Breast epithelium (tissue), 4 donors: ENCODE results near the gene JPH2. TPM values are rescaled to one million over a fixed set of nuclear protein-coding genes. Genes with fewer than 3 reads are reported as not detected.

Experiments
- DNase-seq, 2 donors: peaks; one replicate each; pipeline ENCODE4 v3.0.0-alpha.2; 2019; ENCODE audit warnings: low spot score in 2 of 2
- H3K27ac ChIP-seq, 2 donors: fragments of 200-600 bp; sonication (generic) in 1 of 2; one replicate each; pipeline ENCODE4 v1.5.1; 2016 to 2019; ENCODE audit warnings: mild to moderate bottlenecking in 1 of 2
- H3K27me3 ChIP-seq, 2 donors: fragments of 200-600 bp; sonication (generic) in 1 of 2; one replicate each; pipeline versions ENCODE4 v1.5.1 to v1.6.0; 2017 to 2019; ENCODE audit warnings: control low read depth in 1 of 2, mild to moderate bottlenecking in 1 of 2
- H3K36me3 ChIP-seq: fragments of 200-600 bp; one replicate; pipeline ENCODE4 v1.5.1; 2019
- H3K4me1 ChIP-seq, 2 donors: fragments of 200-600 bp; sonication (generic); one replicate each; pipeline ENCODE4 v1.5.1; 2016 to 2019; ENCODE audit warnings: control low read depth in 1 of 2
- H3K4me3 ChIP-seq, 3 donors: fragments of 200-600 bp; sonication (generic); 1 replicate in 2 of 3; 2 replicates in 1 of 3; pipeline ENCODE4 v1.5.1; 2016 to 2019; ENCODE audit warnings: mild to moderate bottlenecking in 3 of 3, moderate library complexity in 2 of 3
- H3K9me3 ChIP-seq, 2 donors: fragments of 200-600 bp; sonication (generic) in 1 of 2; one replicate each; pipeline ENCODE4 v1.5.1; 2016 to 2019; ENCODE audit warnings: control low read depth in 1 of 2
- CTCF ChIP-seq, 3 donors: fragments of 450-650 bp; IDR thresholded peaks; one replicate each; pipeline ENCODE4 v1.5.1; 2016 to 2017; ENCODE audit warnings: antibody characterized with exemption in 3 of 3, mild to moderate bottlenecking in 3 of 3, moderate library complexity in 3 of 3
- POLR2A ChIP-seq: fragments of 450-650 bp; IDR thresholded peaks from one replicate; pipeline ENCODE4 v1.6.1; 2016; ENCODE audit warnings: antibody characterized with exemption, mild to moderate bottlenecking, moderate library complexity
- POLR2AphosphoS5 ChIP-seq, 3 donors: sonication (generic); formaldehyde crosslinking; IDR thresholded peaks; one replicate each; pipeline ENCODE4 v1.6.1; 2017; ENCODE audit warnings: antibody characterized with exemption in 3 of 3
- intact Hi-C: fragments of 100-400 bp; cut with DNase I; formaldehyde crosslinking; loops from one replicate; pipeline ENCODE4 v1.15.1; 2023; ENCODE audit warnings: low total_unique reads
- total RNA-seq, 3 donors: library from RNA; depleted of rRNA; stranded (reverse); fragments of >200 nt; gene quantifications; one replicate each; pipeline ENCODE4 v1.1.0, GENCODE V29; 2016

Gene JPH2
- total RNA-seq, 3 donors from 2014 or later = 9.3 to 16.4 (median 16.2) TPM

- intact Hi-C loops = no loop called here
- no peaks in the 10 kb centered on the region for H3K9me3 ChIP-seq
- no peak overlapping the region for H3K4me3 ChIP-seq
- no peak overlapping the region for H3K27ac ChIP-seq
- H3K27me3 ChIP-seq = peaks cover 0 to 18% of the 10 kb centered on the region in 2 donors
- H3K36me3 ChIP-seq = no peaks in the 10 kb centered on the region
- no peak for DNase-seq
- no peaks in the 10 kb centered on the region for H3K4me1 ChIP-seq
- no peak for TF ChIP-seq POLR2A
- TF ChIP-seq POLR2AphosphoS5 (IDR thresholded peaks at IDR 0.05) = no peak
- TF ChIP-seq CTCF (IDR thresholded peaks at IDR 0.05) = no peak
These were observed 114.6 kb downstream of the JPH2 start for GRCh38 chr20:44072384-44072783.

GRCh38 chr20:44071526-44072111, 115.4 kb downstream of the JPH2 start:
- no peak for TF ChIP-seq POLR2A
- TF ChIP-seq POLR2AphosphoS5 (IDR thresholded peaks at IDR 0.05) = no peak
- no peak for TF ChIP-seq CTCF (IDR thresholded peaks at IDR 0.05)
- intact Hi-C loops = no loop called here

GRCh38 chr20:44071057-44071456, 115.9 kb downstream of the JPH2 start:
- no peaks in the 10 kb centered on the region for H3K4me1 ChIP-seq
- DNase-seq = peak in 1 of 2 donors; percentile 12
- TF ChIP-seq POLR2AphosphoS5 (IDR thresholded peaks at IDR 0.05) = no peak
- TF ChIP-seq CTCF (IDR thresholded peaks at IDR 0.05) = no peak
- TF ChIP-seq POLR2A = no peak
- H3K27me3 ChIP-seq = peaks cover 0 to 20% of the 10 kb centered on the region in 2 donors
- H3K9me3 ChIP-seq = no peaks in the 10 kb centered on the region
- intact Hi-C loops = no loop called here
- no peak overlapping the region for H3K4me3 ChIP-seq
- no peak overlapping the region for H3K27ac ChIP-seq
- no peaks in the 10 kb centered on the region for H3K36me3 ChIP-seq

More at GRCh38 chr20:44071526-44072111, 115.4 kb downstream of the JPH2 start:
- Histone ChIP-seq H3K36me3 (no peaks in the 10 kb centered on the region), H3K27ac (no peak overlapping the region), H3K9me3 (no peaks in the 10 kb centered on the region), H3K27me3 (peaks cover 0 to 20% of the 10 kb centered on the region in 2 donors), H3K4me3 (no peak overlapping the region), H3K4me1 (no peaks in the 10 kb centered on the region)
- DNase-seq = no peak

- Histone ChIP-seq H3K36me3 (no peaks in the 10 kb centered on the region), H3K4me3 (no peak overlapping the region), H3K27me3 (peaks cover 0 to 20% of the 10 kb centered on the region in 2 donors), H3K9me3 (no peaks in the 10 kb centered on the region), H3K4me1 (no peaks in the 10 kb centered on the region), H3K27ac (no peak overlapping the region)
- intact Hi-C loops = no loop called here
- TF ChIP-seq POLR2AphosphoS5 (IDR thresholded peaks at IDR 0.05) (no peak), CTCF (IDR thresholded peaks at IDR 0.05) (no peak)
- DNase-seq = peak in 1 of 2 donors; percentile 8
These were observed 116.7 kb downstream of the JPH2 start for GRCh38 chr20:44070139-44070900.
